SKM-1 treated with dmso at 0.1 percent for 144 hours (cell line): ENCODE results near the gene XBP1.
A peak's percentile ranks its signal among the peaks of the same experiment; 100 is the strongest.
"Not testable (repeated sequence)": the region's sequence is repeated elsewhere in the genome, so short reads cannot be mapped to it uniquely, and the experiment has no call there.

Source experiments
- DNase-seq: peaks from one replicate; lab custom pipeline; 2025; ENCODE audit not compliant: unreplicated experiment; lab: John Stamatoyannopoulos, UW

Gene XBP1

DNA sequence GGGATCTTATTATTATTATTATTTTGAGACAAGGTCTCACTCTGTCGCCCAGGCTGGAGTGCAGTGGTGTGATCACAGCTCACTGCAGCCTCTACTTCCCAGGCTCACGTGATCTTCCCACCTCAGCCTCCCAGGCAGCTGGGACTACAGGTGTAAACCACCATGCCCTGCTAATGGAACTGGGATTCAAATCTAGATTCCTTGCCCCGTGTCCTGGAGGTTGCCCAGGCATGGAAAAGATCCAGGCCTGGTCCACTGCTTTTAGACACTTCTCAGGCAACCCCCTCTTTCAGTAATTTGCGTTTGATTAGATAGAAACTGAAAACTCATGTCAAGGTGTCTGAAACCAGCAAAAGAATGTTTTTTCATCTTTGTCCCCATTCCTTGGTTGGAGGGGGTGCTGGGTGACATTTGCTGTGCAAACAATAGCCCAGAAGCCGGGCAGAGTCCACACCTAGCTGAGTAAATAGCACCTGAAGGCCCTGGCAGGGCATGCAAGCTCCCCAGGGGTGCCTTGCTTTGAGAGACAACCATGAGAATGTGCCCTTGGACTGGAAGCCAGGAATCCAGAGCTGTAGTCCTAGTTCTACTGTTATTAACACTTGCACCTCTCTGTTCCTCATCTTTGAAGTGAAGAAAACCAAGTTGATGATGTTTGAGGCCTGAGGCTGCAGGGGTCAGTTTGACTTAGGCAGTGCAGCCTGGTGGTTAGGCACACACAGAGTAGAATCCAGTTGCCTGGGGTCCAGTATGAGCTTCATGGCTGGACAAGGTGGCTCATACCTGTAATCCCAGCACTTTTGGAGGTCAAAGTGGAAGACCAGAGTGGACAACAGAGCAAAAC is 19.1 kb upstream of the XBP1 start:
- no peak for DNase-seq

DNA sequence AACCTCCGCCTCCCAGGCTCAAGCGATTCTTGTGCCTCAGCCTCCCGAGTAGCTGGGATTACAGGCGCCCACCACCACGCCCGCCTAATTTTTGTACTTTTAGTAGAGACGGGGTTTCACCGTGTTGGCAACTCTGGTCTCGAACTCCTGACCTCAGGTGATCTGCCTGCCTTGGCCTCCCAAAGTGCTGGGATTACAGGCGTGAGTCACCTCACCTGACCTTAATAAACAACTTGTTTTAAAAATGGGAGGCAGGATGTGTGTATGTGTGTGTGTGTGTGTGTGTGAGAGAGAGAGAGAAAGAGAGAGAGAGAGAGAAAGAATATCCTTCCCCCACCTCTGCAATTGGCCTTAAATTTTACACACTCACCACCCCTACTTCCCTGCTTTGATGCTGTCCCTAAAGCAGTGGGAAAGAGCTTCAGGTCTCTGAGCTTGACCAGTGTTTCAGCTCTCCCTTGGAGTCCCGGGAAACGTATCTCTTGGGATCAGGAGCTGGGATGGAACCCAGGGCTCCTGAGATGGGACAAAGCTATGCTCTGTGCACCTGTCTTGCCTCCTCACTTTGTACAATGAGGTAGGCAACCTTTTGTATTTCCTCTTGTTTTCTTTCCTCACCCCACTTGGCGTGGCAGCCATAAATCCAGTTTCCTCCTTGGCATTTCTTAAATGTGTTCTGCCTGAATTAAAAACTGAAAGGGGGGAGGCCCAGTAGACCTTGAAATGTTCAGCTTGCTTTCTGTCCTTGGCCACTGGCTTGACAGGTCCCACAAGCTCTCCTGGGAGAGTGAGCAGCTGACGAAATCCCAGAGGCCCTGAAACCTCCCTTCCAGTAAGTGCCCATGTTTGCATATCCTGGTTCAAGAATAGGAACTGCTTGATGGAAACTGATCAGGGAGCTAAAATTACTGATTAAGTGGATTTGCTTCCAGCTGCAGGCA is 17.8 kb upstream of the XBP1 start:
- no peak for DNase-seq

DNA sequence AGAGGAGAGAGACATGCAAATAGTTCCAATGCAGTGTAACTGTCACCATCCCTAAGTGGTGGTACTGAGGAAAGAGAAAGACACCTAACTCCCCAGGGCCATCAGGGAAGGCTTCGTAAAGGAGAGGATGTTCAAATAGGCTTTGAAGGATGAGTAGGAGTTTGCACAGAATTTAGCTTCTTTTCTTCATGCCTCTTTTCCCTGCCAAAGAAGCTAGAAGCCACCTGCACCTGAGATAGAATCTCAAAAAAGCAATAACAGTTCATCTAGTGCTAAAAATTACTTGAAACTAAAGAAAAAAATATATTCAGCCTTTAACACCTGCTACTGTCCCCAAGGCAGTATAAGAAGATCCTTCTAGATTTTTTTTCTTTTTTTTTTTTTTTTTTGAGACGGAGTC is 16.7 kb upstream of the XBP1 start:
- no peak for DNase-seq

DNA sequence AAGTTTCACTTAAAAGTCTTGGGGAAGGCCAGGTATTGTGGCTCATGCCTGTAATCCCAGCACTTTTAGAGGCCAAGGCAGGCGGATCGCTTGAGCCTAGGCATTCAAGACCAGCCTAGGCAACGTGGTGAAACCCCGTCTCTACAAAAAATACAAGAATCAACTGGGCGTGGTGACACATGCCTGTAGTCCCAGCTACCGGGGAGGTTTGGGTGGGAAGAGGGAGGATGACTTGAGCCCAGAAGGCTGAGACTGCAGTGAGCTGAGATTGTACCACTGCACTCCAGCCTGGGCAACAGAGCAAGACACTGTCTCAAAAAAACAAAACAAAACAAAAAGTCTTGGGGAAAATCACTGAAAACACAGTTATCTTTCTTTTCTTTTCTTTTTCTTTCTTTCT is 15.4 kb upstream of the XBP1 start:
- no peak for DNase-seq

DNA sequence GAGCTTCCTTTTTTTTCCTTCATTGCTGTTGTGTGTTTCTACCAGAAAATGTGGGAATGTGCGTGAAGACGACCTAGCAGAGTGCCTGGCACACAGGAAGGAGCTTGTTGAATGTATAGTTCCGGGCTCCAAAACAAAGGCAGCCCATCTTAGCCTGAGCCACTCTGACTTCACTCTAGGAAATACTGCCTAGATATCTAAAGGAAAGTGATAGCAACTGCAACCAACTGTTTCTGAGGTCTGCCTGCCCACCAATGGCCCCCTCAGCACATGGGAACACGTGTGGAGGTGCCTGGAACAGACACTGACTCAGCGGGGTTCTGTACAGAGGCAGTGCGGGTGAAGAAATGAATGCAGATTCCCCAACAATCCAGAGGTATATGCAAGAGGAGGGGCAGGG is 14.7 kb upstream of the XBP1 start:
- DNase-seq, result no peak

DNA sequence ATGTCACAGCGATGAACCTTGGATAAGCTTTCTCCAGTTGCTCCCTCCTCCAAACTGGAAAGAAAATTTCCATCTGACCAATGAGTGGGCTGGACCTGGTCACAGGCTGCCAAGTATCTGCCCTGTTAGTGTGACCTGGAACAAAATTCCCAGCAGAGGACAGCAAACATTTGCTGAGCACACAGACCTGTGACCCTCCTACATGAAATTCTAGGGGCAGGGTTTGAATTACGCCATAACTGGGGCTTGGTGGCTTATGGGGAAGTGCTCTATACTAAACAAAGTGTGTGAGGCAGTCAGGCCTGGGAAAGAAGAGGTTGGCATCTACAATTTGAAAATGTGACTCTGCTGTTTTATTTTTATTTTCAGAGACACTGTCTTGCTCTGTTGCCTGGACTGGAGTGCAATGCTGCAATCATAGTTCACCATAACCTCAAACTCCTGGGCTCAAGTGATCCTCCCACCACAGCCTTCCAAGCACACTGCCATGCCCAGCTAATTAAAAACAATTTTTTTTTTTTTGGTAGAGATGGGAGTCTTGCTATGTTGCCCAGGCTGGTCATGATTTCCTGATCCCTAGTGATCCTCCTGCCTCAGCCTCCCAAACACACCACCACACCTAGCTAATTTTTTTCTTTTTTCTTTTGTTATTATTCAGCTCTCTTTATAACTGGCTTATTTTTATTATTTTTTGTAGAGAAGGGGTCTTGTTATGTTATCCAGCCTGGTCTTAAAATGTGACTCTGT is 13.6 kb upstream of the XBP1 start:
- DNase-seq, result peak; percentile 79

DNA sequence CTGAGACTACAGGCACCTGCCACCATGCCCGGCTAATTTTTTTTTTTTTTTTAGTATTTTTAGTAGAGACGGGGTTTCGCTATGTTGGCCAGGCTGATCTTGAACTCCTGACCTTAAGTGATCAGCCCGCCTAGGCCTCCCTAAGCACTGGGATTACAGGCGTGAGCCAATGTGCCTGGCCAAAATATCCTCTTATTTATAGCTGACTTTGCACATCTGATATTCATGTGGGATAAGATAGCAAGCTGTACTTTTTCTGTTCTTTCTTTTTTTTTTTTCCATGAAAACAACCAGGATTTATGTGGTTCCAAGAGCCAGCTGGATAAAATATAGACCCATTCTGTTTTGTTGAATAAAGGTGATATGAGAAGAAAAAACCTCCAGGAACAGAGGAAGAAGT is 12.1 kb upstream of the XBP1 start:
- DNase-seq, result no peak

DNA sequence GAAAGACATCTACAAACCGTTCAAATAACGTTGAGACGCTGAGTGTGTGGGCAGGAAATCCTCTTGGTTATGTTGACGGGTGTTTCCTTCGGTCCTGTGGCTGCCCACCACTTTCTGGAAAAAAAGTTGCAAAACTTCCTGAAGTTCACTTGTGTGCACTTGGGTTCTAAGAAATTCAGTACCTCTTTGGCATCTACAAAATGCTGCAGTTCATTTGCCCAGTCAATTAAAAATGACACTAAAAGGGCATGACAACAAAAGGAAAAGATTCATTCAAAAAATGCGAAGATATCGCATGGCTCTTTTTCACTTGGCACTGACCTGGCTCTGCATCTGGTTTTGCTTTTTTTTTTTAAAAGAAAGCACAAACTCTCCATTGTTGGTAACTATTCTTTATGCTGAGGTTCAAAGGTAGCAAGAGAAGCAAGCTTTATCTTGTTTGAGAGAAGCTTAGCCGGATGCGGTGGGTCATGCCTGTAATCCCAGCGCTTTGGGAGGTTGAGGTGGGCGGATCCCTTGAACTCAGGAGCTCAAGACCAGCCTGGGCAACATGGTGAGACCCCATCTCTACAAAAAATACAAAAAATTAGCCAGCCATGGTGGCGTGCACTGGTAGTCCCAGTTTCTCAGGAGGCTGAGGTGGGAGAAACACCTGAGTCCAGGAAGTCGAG is 10.6 kb upstream of the XBP1 start:
- peak; percentile 80 for DNase-seq

DNA sequence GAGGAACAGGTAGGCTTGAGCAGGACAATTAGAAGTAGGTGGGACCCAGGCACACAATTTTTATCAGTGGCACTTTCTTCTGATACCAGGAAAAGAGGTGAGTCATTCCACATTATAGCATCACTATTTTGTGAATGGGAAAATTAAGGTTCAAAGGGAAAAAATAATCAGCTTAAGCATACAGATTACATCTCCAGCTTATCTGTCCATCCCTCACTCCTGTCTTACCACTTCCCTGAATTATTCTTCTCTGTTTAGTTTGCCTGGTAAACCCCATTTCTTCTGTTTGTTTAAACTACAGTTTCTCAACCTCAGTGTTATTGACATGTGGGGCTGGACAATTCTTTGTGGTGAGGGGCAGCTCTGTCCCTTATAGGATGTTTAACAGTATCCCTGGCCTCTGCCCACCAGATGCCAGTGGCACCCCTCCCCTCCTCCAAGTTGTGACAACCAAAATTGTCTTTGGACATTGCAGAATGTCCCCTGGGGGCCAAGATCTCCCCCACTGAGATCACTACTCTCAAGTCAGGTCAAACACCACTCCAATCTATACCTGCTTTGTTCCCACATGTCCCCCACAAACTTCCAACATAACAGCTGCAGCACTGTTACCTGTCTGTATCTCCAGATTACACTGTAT is 8.5 kb upstream of the XBP1 start:
- DNase-seq, result no peak

DNA sequence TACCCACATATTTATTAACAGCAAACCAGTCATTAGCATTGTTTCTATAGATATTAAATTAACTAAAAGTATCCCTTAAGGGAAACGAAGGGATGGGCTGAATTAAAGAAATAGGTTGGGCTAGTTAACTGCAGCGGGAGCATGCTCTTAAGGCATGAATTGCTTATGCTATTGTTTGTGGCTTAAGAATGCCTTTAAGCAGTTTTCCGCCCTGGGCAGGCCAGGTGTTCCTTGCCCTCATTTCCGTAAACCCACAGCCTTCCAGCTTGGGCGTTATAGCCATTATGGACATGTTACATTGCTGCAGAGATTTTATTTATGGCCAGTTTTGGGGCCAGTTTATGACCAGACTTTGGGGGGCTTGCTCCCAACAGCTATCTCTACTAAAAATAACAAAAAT is 5.1 kb upstream of the XBP1 start:
- DNase-seq, result not testable (repeated sequence)

DNA sequence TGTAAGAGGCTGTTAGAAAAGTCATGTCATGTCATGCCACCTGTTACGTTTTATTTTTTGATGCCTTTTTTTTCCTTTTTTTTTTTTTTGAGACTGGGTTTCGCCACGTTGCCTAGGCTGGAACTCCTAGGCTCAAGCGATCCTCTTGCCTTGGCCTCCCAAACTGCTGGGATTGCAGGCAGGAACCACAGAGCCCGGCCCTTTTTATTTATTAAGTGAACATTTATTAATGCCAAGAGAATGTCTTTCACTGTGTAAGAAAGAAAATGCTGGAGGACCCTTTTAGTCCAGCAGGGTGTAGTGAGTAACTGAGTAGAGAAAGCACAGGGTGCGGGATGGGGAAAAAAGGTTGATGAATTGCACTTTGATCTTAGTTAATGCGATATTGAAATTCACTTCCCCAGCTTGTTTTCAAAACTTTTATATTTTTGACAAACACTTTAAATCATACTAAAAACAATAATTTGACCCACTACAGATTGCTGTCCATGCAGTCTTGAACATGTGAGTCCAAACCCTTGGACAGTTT is 2.3 kb upstream of the XBP1 start:
- no peak for DNase-seq

DNA sequence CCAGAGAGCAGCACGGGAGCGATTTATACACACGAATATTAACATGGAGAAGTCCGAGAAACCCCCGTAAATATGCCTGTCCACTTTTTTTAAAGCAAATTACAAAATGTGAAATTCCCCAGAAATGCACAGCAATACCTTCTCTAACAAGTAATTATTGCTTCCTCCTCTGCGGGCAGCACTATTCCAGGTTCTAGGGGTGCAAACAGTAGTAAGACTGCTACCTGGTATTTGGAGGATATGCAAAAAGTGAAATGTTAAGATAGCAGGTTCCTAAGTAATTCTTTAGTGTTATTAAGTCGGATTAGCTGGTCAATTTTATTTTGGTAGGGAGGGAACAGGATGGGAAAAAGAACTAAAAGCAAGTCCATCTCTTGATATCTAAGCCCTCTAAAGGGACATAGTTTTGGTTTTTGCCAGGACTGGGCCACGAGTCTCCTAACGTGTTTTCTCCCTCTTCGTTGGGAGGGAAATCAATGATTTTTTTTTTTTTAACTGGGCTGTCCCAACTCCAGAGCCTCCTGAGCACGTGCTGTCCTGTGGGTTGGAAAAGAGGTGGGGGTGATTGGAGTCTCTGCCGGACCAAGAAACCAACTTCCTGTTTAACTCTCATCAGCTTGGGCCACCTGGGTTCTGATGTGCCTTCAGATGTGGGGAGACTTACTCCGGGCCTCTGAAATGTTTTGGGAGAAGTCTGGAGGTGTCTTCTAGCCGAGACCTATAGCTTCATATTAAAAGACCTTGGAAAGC is 1.7 kb upstream of the XBP1 start:
- DNase-seq, result peak; percentile 38

DNA sequence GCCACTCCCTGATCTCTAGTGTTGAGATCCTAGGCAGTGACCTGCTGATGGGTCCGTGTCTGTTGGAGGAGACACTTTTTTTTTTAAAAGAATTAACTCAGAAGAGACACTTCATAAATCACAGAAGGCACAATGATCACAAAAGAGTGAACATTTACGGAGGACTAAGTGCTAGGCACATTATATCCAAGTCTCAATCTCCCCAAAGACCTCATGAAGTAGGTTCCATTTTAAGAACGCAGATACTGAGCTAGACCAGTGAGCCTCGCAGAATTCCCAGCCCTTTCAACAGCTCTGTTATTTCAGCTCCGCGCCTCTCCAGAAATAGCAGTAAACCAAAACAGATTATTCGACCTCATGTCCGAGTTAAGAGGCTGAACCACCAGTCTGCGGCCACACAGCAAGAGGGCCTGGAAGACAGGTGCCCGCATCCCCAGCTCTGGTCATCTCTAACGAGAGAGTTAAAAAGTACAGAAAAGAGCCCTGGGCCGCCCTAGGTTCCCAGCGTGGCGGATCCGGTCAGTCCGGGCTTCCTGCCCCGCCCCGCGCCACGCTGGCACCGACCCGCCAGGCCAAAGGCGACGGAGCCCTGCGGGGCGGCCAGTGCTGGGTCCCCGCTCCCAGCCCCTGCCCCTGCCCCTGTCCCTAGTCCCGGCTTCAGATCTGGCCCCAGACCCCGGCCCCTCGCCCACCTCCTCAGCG is 612 bp downstream of the XBP1 start:
- DNase-seq, result no peak

DNA sequence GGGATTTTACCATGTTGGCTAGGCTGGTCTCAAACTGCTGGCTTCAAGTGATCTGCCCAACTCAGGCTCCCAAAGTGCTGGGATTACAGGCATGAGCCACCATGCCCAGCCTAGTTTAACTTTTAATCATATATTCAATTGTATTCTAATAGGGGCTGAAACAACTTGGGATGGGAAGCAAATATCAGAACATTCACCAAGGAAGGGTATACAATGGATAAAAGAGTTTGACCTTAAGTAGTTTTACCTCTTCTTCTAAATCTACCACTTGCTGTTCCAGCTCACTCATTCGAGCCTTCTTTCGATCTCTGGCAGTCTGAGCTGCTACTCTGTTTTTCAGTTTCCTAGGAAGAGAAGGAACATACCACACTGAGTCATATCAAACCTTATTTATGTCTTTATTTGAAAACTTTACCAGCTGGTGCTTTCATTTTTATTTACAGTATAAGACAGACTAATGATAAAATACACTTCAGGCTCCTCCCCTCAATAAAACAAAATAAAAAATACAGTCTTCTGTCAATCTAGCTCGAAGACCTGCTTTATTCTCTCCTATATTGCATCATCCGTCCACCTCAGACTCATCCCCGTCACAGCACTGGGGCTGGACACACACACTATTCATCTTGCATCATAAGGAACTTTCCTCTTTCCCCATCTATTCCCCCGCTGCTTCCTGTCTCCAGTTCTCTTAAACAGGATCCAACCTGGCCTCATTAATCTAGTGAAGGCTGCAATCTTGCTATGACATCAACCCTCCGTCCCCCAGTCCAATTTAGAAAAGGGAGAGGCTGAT is 1.4 kb downstream of the XBP1 start:
- DNase-seq, result peak; percentile 80

DNA sequence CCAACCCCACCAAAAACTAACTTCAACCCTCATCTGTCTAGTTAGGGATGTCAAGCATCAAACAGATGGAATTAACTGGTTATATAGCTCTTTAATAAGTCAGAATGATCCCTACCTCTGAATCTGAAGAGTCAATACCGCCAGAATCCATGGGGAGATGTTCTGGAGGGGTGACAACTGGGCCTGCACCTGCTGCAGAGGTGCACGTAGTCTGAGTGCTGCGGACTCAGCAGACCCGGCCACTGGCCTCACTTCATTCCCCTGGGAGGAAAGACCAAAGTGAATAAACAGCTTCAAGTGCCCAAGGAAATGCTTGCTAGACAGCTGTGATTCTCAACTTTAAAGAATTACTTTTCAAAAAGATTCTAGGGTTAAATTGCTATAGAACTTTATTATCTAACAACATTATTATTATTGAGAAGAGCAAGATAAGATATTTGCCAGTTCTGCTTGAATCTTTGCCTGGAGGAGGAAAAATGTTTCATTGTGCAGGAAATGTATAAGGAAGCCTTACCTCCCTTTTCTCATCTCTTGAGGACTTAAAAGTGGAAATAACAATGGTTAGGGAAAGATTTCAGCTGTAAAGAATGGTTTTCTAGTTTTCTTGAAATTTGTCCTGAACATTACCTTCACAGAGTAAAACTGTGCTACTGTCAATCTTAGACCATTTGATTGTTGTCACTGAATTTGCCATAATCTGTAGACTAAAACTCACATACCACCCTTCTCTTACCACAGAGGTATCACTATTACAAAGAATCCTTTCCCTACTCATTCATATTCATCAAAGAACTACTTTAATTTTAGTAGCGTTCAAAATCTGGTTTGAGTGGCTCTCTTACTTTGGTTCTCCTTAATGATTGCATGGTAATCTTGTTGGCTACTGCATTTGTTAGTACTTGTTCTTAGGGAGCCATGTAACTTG is 4.2 kb downstream of the XBP1 start:
- no peak for DNase-seq

DNA sequence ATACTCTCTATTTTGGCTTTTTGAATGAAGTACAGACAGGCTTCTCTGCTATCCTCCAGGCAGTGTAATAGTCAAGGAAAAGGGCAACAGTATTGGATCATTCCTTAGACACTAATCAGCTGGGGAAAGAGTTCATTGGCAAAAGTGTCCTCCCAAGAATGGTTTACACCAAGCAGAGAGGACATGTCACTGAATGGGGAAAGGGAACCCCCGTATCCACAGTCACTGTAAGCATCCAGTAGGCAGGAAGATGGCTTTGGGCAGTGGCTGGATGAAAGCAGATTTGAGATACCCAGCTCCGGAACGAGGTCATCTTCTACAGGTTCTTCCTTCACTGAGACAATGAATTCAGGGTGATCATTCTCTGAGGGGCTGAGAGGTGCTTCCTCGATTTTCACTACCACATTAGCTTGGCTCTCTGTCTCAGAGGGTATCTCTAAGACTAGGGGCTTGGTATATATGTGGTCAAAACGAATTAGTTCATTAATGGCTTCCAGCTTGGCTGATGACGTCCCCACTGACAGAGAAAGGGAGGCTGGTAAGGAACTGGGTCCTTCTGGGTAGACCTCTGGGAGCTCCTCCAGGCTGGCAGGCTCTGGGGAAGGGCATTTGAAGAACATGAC is 5.2 kb downstream of the XBP1 start:
- DNase-seq, result no peak
